ELR (cell line): ENCODE data around the gene UBE4B.
"Not testable (repeated sequence)": the region's sequence is repeated elsewhere in the genome, so short reads cannot be mapped to it uniquely, and the experiment has no call there.

Experiments used
- DNase-seq: peaks from one replicate; pipeline ENCODE4 v3.0.0-alpha.2; 2015; ENCODE audit warnings: low read depth

Gene UBE4B

DNA sequence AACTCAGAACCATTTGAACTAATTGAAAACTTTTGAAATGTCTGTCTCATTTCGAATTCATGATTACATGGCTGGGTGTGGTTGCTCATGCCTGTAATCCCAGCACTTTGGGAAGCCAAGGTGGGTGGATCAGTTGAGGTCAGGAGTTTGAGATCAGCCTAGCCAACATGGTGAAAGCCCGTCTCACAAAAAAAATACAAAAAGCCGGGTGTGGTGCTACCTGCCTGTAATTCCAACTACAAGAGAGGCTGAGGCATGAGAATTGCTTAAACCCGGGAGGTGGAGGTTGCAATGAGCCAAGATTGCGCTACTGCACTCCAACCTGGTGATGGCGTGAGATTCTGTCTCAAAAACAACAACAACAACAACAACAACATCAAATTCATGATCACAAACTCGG, 40.6 kb downstream of the UBE4B start:
- not testable (repeated sequence) for DNase-seq

DNA sequence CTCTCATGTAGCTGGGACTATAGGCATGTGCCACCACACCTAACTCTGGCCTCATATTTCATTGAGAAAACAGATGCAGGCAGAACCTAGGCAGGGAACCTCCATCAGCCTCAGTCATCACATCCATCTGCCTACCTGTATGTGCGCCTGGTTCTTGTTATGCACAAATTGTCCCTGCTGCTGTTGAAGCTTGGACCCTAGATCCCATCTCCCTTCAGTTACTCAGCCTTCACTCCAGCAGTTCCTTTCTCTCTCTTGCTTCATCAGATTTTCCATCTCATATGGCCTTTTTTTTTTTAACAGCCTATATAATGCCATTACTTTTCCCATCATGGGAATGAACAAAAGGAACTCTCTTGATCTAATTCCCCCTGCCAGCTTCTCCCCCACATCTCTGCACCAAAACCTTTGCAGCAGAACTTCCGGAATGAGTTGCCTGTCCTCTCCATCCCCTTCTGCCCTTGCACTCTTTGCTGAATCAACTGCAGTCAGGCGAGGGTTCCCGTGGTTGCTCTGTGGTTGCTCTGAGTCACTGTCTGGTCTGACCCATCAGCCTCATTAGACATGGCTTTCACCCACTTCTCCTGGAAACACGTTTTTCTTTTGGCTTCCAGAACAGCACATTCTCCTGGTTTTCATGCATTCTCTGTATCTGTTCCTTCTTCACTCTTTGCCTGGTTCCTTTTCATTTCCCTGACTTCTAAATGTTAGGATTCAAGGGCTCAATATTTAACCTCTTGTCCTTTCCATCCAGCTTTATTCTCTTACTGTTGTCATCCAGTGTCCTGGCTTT, 41.5 kb downstream of the UBE4B start:
- peak; percentile 94 for DNase-seq

DNA sequence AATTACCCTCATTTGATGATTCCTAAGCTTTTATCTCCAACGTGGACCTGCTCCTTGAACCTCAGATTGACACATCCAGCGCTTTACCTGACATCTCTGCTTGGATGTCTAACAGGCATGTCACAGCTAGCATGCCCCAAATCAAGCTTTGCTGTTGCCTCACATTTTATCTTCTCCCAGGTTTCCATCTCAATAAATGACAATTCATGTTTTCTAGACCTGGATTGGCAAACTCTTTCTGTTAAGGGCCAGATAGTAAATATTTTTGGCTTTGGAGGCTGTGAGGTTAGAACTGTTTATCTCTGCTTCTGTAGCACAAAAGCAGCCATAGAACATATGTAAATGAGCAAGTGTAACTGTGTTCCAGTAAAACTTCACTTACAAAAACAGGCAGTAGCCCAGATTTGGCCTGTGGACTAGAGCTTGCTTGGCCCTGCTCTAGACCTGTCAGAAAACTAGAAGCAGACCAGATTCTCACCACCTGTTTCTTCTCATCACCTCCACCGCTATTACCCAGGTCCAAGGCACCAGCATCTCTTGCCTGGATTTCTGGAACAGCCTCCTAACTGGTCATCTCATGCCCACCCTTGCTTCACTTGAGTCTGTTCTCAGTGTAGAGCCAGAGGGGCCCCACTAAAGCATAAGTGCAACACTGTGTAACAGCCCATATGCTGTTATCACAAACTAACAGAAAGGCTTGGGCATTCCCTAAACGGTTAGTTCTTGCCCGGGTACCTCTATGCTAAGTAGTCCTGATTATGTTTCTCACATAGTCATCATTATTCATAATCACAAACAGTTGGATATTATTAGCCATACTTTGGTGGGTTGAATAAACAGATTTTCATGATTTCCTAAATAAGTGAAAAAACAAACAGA, 42.3 kb downstream of the UBE4B start:
- no peak for DNase-seq

DNA sequence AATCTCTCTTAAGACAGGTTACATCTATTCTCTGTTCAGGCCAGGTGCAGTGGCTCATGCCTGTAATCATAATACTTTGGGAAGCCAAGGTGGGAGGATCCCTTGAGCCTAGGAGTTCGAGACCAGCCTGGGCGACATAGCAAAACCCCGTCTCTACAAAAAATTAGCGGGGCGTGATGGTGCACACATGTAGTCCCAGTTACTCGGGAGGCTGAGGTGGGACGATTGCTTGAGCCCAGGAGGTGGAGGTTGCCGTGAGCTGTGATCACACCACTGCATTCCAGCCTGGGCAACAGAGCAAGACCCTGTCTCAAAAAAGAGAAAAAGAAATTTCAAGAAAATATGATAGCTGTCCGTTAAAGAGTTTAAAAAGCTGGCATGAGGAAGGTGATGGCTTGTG, 43.0 kb downstream of the UBE4B start:
- no peak for DNase-seq

DNA sequence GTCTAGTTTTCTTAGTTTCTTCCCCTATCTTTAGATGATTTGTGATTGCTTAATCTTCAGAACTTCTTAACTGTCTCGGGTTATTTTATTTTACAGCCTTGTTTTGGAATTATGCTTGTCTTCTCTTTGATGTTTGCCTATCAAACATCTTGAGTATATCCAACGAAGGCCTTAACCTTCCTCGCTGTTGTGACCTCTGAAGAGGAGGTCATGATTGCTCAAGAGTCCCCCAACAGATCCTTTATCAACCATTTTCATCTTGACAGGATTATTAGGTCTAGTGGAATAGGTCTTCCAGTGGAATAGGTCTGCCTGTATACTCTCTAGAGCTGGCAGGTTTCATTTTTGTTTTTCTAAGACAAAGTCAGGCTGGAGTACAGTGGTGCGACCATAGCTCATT, 45.7 kb downstream of the UBE4B start:
- DNase-seq = no peak

DNA sequence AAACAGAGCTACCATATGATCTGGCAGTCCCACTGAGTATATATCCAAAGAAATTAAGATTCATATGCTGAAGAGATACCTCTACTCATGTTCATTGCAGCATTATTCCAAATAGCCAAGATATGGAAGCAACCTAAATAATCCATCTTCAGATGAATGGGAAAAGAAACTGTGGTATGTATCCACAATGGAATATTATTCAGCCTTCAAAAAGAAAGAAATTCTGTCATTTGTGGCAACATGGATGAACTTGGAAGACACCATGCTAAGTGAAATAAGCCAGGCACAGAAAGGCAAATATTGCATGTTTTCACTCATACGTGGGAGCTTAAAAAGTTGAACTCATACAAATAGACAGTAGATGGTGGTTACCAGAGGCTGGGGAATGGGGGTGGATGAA, 47.8 kb downstream of the UBE4B start:
- DNase-seq = no peak

DNA sequence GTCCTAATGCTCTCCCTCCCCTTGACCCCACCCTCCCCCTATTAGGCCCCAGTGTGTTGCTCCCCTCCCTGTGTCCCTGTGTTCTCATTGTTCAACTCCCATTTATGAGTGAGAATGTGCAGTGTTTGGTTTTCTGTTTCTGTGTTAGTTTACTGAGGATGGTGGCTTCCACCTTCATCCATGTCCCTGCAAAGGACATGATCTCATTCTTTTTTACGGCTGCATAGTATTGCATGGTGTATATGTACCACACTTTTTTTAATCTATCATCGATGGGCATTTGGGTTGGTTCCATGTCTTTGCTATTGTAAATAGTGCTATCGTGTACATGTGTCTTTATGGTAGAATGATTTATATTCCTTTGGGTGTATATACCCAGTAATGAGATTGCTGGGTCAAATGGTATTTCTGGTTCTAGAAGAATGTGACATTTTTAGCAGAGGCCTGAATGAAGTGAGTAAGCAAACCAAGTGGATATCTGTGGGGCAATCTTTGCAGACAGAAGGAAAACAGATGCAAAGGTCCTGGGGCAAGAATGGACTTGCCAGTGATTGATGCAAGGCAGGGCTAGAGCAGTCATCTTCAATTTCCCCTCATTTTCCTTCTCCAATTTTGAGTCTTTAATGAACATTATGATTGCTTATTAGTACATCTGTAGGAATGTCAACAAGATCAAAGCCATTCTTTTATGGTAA, 50.2 kb downstream of the UBE4B start:
- peak; percentile 4 for DNase-seq

DNA sequence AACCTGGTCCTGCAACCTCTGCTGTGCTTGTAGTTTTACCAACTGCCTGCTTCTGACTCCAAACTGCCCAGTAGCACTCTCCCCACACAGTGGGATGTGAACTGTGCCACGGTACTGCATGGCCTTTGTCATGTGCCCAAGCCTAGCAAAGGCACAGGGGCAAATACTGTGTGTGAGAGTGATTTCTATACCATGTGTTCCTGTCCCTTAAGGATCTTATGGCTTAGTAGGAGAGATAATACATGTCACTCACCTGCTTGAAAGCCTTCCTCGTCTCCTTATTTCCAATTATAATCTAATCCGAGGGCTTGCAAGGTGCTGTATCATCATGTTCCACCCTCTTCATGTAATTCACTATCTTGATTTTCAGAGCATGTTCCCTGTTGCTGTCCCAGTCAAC, 51.3 kb downstream of the UBE4B start:
- DNase-seq = no peak

DNA sequence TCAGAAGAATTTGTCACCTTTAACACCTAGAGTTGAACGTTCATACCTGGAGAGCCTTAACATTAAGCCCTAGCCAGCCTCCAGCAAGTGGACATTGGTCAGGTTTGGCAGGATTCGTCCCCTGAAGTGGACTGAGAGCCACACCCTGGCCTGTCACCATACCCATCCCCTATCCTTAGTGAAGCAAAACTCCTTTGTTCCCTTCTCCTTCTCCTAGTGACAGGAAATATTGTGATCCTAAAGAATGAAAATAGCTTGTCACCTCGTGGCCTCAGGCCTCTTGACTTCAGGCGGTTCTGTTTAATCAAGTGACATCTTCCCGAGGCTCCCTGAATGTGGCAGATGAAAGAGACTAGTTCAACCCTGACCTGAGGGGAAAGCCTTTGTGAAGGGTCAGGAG, 52.3 kb downstream of the UBE4B start:
- no peak for DNase-seq

DNA sequence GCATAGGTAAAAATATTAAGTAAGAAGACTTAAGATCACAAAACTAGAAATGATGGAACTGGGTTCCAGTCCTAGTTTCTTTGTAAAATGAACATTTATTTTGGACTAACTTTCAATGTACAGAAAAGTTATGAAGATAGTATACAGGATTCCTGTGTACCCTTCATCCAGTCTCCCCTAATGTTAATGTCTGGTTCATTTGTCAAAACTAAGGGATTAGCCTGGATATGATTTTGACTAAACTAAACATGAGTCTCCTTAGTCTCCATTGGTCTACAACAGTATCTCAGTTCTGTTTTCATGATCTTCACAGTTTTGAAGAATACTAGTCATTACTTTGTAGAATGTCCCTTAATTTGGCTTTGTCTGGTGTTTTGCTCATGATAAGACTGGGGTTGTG, 54.5 kb downstream of the UBE4B start:
- no peak for DNase-seq

DNA sequence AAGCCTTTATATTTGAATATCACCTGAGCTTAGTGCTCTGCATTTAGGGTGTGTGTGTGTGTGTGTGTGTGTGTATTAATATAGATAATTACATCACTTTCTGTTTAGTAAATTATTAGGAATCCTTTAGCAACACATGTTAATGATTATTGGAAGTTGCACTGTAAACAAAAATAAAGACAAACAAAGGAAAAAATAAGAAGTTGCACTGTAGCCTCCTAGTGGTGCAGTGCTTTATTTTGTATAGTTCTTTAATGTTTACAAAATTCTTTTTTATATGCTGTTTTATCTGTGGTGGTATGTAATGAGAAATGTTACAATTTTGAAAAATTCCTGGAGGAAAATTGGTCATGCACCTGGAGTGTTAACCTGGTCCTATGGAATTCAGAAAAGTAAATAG, 69.2 kb downstream of the UBE4B start:
- peak; percentile 22 for DNase-seq

DNA sequence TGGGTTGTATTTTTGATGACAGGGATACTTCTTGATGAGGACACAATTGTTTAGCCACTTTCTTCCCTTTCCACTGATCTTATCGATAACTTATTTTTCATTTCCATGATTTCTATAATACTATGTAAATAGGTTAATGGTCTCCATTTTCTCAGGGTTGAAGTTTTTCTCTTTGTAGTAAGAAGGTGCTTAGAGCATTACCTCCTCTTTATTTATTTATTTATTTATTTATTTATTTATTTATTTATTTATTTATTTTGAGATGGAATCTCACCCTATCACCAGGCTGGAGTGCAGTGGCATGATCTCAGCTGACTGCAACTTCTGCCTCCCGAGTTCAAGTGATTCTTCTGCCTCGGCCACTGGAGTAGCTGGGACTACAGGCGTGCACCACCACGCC, 70.4 kb downstream of the UBE4B start:
- no peak for DNase-seq

DNA sequence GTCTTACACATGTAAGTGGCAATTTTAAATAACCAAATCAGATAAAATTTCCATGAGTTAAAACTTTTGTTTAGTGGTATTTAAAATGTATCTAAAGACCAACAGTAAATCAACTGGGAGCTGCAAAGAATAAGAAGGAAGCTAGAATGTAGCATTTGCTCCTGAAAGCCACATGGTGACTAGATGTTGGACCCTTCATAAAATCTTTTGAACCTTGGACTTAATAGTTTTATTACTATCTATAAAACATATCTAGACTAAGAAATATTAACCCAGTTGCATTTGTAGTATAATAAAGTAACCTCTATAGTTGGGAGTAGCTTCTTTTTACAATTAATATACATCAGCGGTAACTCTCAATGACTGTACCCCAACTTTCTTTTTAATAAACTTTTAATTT, 72.1 kb downstream of the UBE4B start:
- no peak for DNase-seq

DNA sequence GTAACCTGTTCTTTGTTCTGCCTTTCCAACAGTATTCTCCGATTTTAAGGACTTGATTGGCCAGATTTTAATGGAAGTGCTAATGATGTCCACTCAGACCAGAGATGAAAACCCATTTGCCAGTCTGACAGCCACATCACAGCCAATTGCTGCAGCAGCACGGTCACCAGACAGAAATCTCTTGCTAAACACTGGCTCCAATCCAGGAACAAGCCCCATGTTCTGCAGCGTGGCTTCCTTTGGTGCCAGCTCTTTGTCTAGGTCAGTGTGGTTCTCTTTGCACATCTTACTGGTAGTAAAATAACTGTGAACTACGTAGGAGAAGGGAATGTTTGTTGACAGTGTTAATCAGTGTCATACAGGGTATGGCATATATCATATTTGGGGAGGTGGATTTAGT, 72.7 kb downstream of the UBE4B start:
- no peak for DNase-seq

DNA sequence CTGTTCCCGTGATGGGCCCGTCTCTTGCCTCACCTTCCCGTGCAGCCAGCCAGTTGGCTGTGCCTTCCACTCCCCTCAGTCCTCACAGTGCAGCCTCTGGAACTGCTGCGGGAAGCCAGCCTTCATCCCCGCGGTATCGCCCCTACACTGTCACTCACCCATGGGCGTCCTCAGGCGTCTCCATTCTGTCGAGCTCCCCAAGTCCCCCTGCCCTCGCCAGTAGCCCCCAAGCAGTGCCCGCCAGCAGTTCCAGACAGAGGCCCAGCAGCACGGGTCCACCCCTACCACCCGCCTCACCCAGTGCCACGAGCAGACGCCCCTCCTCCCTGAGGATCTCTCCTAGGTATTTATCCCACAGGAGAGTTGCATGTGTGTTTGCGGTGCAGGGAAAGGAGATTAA, 73.5 kb downstream of the UBE4B start:
- no peak for DNase-seq

DNA sequence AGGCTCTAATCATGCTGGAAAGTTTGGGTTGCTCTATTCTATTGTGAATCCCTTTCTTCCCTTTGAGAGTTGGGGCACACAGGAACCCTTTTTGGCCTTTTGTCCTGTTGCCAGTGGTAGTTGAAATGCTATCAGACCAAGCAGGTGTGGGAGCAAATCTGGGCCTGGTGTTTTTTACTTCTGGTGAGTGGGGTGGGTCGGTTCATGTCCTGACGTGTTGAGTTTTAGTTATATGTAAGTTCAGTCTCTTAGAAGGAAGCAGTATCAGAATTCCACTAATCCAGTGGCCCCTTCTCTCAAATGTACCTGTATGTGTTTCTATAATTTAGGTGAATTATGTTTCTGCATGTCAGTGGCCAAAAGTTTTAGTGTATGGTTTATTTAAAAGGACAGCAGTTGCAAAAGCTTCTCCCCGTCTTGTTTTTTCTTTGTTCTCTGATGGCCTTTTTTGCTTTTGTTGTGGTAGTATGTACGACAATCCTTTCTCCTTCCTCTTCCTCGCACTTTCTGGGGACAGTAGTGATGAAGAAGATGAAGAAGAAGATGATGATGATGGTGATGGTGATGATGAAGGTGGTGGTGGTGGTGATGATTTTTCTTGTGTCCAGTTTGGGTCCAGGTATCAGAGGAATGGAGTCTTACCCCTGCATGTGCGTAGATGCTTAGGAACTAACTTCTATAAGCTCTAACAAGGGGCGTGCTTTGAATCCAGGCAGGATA, 74.2 kb downstream of the UBE4B start:
- DNase-seq = no peak

DNA sequence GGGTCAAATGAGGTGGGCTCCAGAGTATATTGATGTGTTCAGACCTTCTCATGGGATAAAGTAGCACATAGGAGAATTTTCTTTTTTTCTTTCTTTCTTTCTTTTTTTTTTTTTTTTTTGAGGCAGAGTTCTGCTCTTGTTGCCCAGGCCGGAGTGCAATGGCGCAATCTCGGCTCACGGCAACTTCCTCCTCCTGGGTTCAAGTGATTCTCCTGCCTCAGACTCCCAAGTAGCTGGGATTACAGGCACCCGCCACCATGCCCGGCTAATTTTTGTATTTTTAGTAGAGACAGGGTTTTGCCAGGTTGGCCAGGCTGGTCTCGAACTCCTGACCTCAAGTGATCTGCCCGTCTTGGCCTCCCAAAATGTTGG, 74.7 kb downstream of the UBE4B start:
- not testable (repeated sequence) for DNase-seq

DNA sequence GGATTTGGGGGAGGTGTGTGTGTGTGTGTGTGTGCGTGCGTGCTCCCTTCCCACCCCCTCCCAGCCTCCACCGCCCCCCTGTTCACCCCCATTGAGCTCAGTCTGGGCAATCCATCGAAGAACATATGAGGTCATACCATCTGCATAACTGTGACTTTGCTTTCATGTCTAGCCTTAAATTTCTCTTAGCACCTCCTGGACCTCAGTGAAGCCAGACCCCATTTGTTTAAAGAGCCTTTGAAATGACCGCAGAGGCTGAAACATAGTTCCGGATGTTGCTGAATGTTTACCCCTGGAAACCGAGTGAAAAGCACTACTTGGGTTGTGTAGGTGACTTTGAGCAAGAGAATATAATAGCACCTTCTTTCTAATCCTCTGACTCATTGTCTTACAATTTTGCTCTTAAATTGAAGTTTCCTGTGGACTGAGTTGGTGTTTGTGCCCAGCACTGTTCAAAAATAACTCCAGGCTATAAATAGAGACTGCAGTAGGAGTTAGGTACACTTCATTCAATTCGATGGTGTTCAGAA, 75.4 kb downstream of the UBE4B start:
- peak; percentile 85 for DNase-seq

DNA sequence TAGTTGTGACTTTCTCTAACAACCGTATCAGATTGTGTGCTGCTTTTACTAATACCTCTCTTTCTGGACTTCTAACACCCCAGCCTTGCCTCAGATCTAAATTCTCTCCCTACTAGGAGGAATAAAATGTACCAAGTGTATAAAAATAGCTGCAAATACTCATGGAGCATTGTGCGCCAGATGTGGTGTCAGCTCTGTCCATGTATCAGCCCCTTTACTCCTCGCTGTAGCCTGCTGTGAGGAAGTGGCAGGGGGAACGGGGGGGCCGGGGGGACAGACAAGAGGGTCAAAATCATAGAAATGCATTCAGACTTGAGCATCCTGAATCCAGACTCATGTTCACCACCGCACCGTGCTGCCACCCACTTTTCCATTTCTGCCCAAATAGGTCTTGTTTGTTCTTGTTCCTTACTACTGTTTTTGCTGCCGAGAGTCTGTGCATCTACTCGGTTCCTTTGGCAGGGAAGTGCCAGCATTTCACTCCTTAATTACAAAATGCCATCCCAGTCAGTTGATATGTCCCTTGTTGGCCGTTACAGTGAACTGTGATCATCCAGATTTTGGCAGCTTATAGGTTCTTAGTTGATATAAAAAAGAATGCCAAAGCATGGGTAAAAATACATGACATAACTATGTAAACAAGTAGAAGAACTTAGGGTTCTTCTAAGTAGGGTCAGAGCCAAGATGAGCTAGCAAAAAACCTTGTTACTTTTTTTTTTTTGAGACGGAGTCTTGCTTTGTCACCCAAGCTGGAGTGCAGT, 76.4 kb downstream of the UBE4B start:
- DNase-seq = no peak

DNA sequence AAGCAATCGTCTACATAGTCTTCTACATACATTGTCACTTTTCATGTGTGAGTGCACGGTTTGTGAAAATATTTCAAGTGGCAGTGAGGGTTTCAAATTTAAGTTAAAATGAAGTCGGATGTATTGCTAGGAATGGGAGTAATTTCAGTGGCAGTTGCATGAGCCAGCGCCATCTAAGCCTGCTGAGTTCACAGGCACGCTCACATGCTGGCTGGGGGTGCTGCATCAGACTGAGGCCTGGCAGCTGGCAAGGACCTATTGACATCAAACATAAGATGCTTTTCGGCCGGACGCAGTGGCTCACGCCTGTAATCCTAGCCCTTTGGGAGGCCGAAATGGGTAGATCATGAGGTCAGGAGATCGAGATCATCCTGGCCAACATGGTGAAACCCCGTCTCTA, 80.7 kb downstream of the UBE4B start:
- DNase-seq = no peak

DNA sequence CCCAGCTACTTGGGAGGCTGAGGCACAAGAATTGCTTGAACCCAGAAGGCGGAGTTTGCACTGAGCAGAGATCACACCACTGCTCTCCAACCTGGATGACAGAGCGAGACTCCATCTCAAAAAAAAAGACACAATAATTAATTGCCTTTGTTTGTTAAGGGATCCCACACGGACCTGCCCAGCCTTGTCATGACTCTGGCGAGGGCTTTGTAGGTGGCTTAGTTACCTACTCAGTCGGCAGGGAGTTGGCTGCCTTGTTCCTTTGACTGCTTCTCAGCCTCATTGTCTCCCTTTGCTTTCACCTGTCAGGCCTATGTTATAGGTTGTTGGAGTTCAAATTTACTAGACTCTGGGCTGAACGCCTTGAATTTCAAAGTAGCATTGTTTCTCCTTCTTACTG, 82.0 kb downstream of the UBE4B start:
- DNase-seq = no peak
